GM19455 (cell line): ENCODE measurements around the gene PFKFB3.
A peak's percentile ranks its signal among the peaks of the same experiment; 100 is the strongest.
"Not testable (repeated sequence)": the region's sequence is repeated elsewhere in the genome, so short reads cannot be mapped to it uniquely, and the experiment has no call there.

Experiments used
- ATAC-seq: cut with Tn5 transposase; IDR thresholded peaks from one replicate; pipeline ENCODE4 v1.9.1; 2021; ENCODE audit not compliant: unreplicated experiment

Gene PFKFB3

DNA sequence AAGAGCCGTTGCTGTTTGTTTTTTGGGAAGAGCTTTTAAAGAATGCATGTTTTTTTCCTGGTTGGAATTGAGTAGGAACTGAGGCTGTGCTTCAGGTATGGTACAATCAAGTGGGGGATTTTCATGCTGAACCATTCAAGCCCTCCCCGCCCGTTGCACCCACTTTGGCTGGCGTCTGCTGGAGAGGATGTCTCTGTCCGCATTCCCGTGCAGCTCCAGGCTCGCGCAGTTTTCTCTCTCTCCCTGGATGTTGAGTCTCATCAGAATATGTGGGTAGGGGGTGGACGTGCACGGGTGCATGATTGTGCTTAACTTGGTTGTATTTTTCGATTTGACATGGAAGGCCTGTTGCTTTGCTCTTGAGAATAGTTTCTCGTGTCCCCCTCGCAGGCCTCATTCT, 31.6 kb downstream of the PFKFB3 start:
- ATAC-seq = no peak

DNA sequence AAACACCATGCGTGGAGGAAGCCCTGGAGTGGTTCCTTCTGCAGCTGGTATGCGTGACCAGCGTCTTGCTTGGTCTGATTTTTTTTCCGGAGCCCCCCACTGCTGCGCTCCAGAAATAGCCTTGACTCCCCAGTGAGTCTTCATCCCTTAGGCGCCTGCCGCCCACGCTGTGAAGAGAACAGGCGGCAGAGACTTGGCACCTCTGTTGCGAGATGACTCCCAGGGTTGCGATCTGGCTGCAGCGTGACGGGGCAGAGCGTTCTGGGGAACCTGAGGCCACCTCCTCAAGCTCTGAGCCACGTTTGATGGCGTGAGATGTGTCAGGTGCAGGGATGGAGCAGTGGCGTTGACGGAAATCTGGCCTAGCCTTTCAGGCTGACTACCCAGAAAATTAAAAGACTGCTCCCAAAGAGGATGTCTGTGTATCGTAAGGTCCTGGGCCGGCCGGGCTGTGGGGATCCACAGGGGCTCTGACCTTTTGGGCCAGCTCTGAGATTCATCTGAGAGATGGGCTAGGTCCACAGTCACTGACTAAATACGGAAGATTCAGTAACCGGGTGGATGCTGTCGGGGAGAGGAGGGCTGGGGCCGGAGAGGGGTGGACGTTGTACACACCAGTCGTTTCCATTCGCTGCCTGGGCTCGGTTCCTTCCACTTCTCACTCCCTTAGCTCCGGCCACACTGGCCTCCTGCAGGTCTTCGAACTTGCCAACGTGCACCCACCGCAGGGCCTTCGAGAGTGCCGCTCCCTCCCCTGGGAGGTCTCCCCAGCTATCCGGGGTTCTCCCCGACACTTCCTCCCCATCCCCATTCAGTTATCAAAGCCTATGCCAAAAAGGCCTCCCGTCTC, 33.8 kb downstream of the PFKFB3 start:
- no peak for ATAC-seq

DNA sequence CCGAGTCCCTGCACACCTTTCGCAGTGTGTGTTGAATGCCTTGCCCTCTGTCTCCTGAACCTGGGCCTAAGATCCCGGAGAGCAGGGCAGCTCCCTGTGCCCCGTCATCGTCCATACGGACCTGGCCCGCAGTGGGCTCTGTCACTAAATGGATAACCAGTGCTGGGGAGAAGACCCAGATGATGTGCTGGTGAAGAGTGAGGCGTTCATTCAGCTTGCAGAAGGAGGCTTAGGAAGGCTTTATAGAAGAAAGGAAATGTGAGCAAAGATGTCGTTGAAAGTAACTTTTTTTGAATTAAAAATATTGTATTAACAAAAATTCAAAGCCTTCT, 34.4 kb downstream of the PFKFB3 start:
- no peak for ATAC-seq

DNA sequence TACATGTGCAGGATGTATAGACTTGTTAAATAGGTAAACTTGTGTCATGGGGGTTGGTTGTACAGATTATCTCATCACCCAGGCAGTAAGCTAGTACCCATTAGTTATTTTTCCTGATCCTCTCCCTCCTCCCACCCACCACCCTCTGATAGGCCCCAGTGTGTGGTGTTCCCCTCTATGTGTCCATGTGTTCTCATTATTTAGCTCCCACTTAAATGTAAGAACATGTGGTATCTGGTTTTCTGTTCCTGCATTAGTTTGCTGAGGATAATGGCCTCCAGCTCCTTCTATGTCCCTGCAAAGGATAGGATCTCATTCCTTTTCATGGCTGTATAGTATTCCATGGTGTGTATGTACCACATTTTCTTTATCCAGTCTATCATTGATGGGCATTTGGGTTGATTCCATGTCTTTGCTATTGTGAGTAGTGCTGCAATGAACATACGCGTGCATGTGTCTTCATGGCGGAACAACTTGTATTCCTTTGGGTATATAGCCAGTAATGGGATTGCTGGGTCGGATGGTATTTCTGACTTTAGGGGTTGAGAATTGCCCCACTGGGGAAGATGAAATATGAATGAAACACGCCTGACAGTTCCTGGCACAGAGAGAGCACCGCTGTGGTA, 36.0 kb downstream of the PFKFB3 start:
- not testable (repeated sequence) for ATAC-seq

DNA sequence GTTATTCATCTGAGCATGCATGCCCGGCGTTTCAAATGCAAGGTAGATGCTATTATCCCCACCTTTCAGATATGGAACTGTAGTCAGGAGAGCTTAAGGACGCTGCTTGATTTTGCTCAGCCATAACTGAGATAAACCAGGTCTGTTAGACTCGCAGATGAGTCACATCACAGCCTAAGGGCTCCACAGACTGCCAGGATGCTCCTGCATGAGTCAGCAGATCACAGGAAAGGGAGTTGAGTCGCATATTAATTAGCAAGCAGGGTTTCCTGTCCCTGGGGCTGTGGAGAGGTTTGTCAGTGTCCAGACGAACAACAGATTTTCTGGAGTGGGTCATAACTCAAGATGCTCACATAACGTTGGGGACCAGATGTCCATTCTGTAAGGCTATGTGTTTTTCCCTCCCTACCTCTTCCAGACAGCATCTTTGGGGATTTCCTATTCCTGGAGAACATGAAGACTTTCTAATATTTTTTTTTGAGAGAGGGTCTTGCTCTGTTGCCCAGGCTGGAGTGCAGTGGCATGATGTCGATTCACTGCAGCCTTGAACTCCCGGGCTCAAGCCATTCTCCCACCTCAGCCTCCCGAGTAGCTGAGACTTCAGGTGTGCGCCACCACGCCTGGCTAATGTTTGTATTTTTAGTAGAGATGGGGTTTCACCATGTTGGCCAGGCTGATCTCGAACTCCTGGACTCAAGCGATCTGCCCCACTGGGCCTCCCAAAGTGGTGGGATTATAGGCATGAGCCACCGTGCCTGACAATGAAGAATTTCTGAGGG, 36.7 kb downstream of the PFKFB3 start:
- ATAC-seq = no peak

DNA sequence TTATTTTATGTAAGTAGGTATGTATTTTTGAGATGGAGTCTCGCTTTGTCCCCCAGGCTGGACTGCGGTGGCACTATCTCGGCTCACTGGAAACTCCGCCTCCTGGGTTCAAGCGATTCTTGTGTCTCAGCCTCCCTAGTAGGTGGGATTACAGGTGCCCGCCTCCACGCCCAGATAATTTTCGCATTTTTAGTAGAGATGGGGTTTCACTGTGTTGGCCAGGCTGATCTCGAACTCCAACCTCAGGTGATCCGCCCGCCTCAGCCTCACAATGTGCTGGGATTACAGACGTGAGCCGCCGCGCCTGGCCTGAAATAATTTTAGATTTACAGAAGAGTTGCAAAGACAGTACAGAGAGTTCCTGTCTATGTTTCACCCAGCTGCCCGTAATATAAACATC, 37.5 kb downstream of the PFKFB3 start:
- ATAC-seq = no peak

DNA sequence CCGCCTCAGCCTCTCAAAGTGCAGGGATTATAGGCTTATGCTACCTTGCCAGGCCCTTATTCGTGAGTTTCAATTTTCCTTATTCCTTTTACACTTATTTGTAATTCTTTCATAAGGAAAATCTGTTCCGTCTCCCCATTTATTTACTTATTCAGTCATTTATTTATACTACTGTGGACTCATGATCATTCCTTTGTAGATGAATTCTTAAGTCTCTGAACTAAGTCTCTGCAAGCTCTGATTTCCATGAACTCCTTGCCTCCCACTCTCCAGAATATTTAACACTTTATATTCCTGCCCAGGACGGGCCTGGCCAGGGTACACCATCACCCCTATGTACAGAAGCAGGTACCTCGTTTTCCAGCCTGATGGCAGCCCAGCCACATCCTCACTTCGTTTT, 39.4 kb downstream of the PFKFB3 start:
- no peak for ATAC-seq

DNA sequence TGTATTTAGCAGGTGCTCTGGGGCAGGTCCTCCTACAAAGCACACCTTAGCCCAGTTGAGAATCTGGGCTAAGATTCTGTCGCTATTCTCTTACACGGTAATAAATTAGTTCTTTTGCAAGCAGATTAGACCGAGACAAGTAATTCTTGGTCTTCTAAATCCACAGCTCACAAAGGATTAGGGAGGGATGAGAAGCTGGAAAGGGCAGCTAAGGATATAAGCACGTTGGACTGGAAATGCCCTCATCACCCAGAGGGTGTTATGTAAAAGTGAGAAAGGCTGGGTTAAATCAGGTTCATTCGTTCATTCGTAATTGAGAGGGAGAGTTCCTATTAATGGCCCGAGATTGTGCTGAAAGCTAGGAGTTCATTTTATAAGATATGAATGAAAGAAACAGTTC, 41.8 kb downstream of the PFKFB3 start:
- no peak for ATAC-seq

DNA sequence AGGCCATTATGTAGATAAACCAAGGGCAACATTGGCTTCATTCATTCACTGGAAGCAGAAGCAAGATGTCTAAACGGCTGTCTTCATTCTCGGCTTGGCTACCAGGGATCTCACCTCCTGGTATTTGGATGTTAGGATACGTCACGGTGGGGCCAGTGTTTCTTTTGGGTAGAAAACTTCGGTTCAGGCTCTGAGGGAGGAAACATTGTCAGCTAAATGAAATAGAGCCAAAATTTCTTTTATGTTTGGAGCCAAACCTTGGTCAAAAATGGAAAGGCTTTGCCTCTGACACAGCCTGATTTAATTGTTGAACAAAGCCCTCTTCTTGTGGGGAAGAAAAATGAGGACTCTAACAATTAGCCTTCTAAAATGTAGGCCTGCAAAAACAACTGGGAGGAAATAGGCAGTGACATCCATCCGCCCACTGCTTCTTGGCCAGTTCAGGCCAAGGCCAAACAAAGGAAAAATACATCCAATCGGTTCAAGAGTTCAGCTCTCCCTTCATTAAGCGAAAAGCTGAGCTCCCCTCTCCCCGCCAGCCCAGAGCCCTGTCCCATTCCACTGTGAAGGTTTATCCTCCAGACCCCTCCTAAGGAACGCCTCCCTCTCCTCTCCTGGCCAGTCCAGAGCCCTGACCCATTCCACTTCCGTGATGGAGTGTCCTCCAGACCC, 44.4 kb downstream of the PFKFB3 start:
- ATAC-seq = no peak

DNA sequence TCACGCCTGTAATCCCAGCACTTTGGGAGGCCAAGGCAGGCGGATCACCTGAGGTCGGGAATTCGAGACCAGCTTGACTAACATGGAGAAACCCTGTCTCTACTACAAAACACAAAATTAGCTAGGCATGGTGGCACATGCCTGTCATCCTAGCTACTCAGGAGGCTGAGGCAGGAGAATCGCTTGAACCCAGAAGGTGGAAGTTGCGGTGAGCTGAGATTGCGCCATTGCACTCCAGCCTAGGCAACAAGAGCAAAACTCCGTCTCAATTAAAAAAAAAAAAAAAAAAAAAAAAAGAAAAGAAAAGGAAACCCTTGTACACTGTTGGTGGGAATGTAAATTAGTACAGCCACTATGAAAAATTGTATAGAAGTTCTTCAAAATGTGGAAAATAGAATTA, 46.2 kb downstream of the PFKFB3 start:
- ATAC-seq = not testable (repeated sequence)

DNA sequence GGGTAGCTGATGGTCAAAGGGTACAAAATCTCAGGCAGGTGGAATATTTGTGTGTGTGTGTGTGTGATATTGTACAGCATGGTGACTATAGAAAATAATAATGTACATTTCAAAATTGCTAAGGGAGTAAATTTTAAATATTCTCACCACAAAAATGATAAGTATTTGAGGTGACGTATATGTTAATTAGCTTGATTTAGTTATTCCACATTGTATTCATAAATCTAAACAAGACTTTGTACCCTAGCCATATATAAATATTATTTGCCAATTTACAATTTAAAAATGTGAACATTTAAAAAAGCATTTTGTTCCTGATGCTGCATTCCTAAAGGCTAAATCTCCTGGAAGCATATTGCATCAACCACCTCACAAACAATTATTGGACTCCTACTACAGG, 47.0 kb downstream of the PFKFB3 start:
- ATAC-seq = no peak

DNA sequence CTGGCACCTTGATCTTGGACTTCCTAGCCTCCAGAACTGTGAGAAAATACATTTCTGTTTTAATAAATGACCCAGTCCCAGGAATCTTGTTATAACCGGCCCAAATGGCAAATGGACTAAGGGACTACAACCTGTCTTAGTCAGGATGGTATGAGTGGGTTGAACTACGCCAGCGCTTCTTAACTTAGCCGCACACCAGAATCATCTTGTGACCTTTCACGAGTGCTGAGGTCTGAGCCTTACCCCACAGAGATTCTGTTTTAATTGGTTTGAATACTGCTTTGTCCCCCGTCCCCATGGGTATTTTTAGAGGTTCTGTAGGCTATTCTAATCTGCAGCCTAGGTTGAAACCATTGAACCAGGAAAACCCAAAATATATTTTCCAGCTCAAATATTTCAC, 48.0 kb downstream of the PFKFB3 start:
- no peak for ATAC-seq

DNA sequence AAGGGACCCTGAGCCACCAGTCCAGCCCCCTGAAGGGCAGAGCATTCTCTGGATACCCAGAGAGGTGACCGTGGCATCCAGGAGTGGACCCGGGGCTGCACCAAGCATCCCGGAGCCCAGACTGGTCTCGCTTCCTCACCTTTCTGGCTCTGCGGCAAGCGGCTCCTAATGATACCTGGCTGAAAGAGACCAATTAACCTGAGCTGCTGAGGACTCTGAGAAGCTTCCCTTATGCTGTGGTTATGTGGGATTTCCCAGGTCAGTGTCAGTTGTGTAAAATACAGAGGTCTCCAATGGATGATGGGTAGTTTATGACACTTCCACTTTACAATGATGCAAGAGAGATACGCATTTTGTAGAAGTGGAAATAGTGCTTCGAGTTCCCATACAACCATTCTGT, 51.5 kb downstream of the PFKFB3 start:
- no peak for ATAC-seq

DNA sequence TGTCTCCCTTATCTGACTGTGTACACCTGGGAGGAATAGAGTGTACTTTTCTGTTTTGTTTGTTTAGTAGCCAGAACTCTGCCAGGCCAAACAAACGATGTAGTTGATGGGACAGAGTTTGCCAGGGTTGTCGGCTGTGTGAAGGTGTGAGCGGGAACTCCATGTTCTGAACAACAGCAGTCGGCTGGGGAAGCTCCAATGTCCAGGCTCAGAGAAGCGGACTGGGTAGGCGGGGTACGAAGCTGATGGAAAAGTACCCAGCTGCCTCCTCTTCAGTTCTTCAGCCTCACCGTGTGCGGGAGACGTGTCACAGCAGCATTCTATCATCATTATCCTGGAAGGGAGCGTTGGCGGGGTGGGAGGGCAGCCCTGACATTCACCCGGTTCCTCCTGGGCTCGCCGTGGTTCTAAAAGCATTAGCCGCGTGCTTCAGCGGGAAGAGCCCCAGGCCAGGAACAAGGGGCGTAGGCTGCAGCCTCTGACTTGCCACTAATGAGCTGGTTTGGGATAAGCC, 52.9 kb downstream of the PFKFB3 start:
- ATAC-seq = no peak

DNA sequence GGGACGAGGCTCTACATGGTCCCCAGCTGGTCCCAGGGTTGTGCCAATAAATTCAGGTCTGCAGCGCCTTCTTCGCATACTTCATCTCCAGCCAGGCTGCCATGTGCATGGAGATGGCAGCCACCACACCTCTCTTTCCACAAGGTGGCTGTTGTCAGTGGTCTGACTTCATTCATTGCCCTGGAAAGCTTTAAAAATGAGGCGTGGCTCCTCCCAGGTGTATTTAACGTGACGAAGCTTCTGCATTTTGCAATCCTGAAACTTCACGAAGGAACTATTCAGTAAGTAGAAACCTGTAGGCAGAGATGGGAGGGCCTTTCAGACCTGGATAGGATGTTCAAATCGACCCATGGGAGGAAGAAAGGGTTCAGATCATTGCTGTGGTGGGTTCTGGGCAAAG, 53.7 kb downstream of the PFKFB3 start:
- ATAC-seq = no peak

DNA sequence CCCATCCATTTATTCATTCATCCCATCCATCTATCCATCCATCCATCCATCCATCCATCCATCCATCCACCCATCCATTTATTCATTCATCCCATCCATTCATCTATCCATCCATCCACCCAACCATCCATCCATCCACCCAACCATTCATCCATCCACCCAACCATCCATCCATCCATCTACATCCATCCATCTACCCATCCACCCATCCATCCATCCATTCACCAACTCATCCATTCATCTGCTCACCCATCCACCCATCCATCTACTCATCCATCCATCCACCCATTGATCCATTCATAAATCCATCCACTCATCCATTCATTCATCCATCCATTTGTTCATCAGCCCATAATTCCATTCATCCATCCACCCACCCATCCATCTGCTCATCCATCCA, 56.4 kb downstream of the PFKFB3 start:
- ATAC-seq = no peak

DNA sequence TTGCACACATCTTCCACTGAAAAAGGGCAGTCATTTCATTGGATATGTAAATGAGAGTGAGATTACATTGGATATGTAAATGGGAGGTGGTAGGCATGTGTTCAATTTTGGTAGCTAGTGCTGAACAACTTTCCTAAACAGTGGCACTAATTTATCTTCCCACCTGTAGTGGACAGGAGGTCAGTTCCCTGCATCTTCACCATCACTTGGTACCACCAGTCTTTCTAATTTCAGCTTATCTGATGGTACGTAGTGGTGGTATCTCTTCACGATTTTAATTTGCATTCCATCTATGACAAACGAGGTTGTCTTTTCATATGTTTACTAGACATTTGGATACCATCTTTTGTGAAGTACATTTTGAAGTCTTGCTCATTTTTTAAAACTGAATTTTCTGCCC, 58.1 kb downstream of the PFKFB3 start:
- no peak for ATAC-seq

DNA sequence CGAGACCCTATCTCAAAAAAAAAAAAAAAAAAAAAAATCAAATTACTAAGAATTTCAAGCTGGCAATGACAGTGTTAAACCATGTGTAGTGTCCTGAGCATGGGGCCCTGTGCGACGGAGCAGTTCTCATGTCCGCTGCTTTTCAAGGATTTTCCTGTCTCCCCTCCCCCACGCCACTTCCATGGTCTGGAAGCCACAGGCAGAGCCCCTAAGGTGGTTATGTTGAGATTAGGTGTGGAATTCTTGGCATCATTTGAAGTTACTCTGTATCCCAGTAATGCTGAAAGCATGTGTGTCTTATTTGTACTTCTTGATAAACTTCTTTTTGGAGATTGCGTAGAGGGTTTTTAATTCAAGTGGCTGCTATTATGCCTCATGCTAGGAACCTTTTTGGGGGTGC, 65.2 kb downstream of the PFKFB3 start:
- no peak for ATAC-seq

DNA sequence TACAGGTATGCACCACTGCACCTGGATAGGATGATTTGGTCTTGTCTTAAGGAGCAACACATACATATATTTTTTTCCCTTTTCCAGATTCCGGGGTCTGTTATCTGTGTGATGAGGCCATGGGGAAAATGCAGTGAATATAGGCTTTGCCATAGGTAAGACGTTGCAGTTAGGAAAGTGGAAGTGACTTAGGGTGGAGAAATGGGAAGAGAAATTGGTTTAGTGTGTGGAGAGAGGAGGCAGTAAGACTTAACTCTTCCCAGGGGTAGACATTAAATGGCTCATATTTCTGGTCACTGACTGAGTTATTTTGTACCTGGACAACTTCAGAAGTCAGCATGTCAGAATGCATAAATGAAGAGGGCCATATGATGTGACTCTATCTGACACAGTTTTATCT, 66.7 kb downstream of the PFKFB3 start:
- no peak for ATAC-seq

DNA sequence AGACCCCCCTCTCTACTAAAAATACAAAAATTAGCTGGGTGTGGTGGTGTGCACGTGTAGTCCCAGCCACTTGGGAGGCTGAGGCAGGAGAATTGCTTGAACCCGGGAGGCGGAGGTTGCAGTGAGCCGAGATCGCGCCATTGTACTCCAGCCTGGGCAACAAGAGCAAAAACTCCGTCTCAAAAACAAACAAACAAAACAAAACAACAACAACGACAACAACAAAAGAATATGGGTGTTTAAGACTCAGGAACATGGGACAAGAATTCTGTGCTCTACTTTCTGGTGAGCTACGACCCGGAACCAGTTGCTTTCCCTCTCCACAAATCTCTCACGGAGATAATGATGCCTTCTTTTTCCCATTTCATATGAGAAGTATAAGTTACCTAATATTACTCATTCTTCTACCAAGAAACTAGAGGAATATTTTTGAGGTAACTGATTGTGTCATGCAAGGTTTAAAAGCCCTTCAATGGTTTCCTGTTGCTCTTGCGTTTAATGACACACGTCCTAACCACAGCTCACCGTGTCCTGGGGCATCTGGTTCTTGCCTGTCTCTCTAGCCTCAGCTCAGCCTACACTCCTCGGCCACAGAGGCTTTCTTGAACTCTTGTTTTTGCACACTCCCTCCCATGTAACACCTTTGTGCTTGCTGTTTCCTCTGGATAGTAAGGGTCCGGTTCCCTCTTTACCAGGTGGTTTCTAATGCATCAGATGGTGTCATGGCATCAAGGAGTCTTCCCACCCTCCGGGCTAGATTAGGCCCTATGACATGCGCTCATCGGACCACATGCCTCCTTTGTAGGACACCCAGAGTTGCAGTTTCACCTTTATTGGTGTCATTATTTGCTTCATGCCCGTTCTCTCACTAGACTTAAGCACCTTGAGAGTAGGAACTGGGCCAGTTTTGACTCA, 67.5 kb downstream of the PFKFB3 start:
- ATAC-seq = peak; percentile 60
